ENCODE measurements around the gene HAX1.

GRCh38 chr1:154236855-154237254 is 35.6 kb upstream of the HAX1 start:
- no peak for TF ChIP-seq RAD21 (IDR thresholded peaks at IDR 0.05; ENCODE audit: low read depth)
- TF ChIP-seq REST (IDR thresholded peaks at IDR 0.05; ENCODE audit: low read depth), result no peak
- no peak for TF ChIP-seq MAX (IDR thresholded peaks at IDR 0.05)
- TF ChIP-seq YY1 (IDR thresholded peaks at IDR 0.05; ENCODE audit: low read depth), result no peak
- no peak for TF ChIP-seq TEAD4 (IDR thresholded peaks at IDR 0.05)
- no peak for TF ChIP-seq TAF1 (IDR thresholded peaks at IDR 0.05; ENCODE audit: low read depth)
- TF ChIP-seq USF1 (IDR thresholded peaks at IDR 0.05), result no peak
- TF ChIP-seq EP300 (IDR thresholded peaks at IDR 0.05; ENCODE audit: borderline replicate concordance), result no peak
- TF ChIP-seq ZBTB7A (IDR thresholded peaks at IDR 0.05; ENCODE audit: low read depth), result no peak
- TF ChIP-seq FOXM1 (IDR thresholded peaks at IDR 0.05; ENCODE audit: borderline replicate concordance, low read depth), result no peak
- TF ChIP-seq EGR1 (IDR thresholded peaks at IDR 0.05), result no peak
- TF ChIP-seq TCF12 (IDR thresholded peaks at IDR 0.05; ENCODE audit: low read depth), result no peak

Data from Ishikawa (cell line).